HEK293 (cell line): ENCODE data around the gene CNTNAP5.

Experiments
- CTCF ChIA-PET: fragments of 350-600 bp; formaldehyde crosslinking; extraction: SDS; loops from one replicate; lab custom pipeline; 2021; ENCODE audit warnings: antibody characterized with exemption; lab: Yijun Ruan, JAX
- POLR2A ChIA-PET: fragments of 300-600 bp; formaldehyde crosslinking; extraction: SDS; loops from one replicate; lab custom pipeline; 2020; ENCODE audit warnings: antibody characterized with exemption, inconsistent platforms; lab: Yijun Ruan, JAX
- H3K27ac ChIP-seq: fragments of 200-500 bp; sonication (Bioruptor generic); 2 replicates; pipeline ENCODE4 v1.5.1; 2014; ENCODE audit warnings: low read depth, low read length, control low read depth, inconsistent platforms; ENCODE audit errors: extremely low read depth
- H3K36me3 ChIP-seq, 2 experiments: fragments of 200-500 bp in 1 of 2; sonication (Bioruptor generic) in 1 of 2; 1 replicate in 1 of 2; 2 replicates in 1 of 2; pipeline ENCODE4 v1.5.1; 2014 to 2017; ENCODE audit warnings: inconsistent platforms in 2 of 2, low read length in 2 of 2; ENCODE audit not compliant: control insufficient read depth in 2 of 2, insufficient read depth in 1 of 2
- H3K4me1 ChIP-seq: fragments of 200-500 bp; sonication (Bioruptor generic); 2 replicates; pipeline ENCODE4 v1.5.1; 2014; ENCODE audit warnings: mild to moderate bottlenecking, low read length, inconsistent platforms; ENCODE audit not compliant: control insufficient read depth, insufficient read depth
- H3K4me3 ChIP-seq: 2 replicates; pipeline ENCODE4 v1.5.1; 2011; ENCODE audit warnings: low read depth, mild to moderate bottlenecking, control low read depth, low read length, moderate library complexity
- H3K9me3 ChIP-seq: fragments of 200-500 bp; sonication (Bioruptor generic); 2 replicates; pipeline ENCODE4 v1.5.1; 2014; ENCODE audit warnings: low read depth, low read length, inconsistent platforms; ENCODE audit not compliant: control insufficient read depth, insufficient read depth
- KLF16 ChIP-seq: fragments of 450-650 bp; formaldehyde crosslinking; IDR thresholded peaks from 2 replicates; pipeline ENCODE4 v1.5.1; 2017; ENCODE audit warnings: missing biosample characterization, missing genetic modification characterization
- ZBTB21 ChIP-seq: fragments of 450-650 bp; formaldehyde crosslinking; IDR thresholded peaks from 2 replicates; pipeline ENCODE4 v1.5.1; 2017; ENCODE audit warnings: missing biosample characterization, missing genetic modification characterization
- ZBTB8A ChIP-seq: fragments of 450-650 bp; formaldehyde crosslinking; IDR thresholded peaks from 2 replicates; pipeline ENCODE4 v1.5.1; 2016; ENCODE audit warnings: missing biosample characterization, missing genetic modification characterization
- ZFHX2 ChIP-seq: fragments of 450-650 bp; formaldehyde crosslinking; conservative IDR thresholded peaks from 2 replicates; pipeline ENCODE4 v1.5.1; 2016; ENCODE audit warnings: missing biosample characterization, missing genetic modification characterization
- ZNF175 ChIP-seq: fragments of 450-650 bp; formaldehyde crosslinking; IDR thresholded peaks from 2 replicates; pipeline ENCODE4 v1.5.1; 2016; ENCODE audit warnings: missing biosample characterization, missing genetic modification characterization
- ZNF37A ChIP-seq: fragments of 450-650 bp; IDR thresholded peaks from 2 replicates; pipeline ENCODE4 v1.5.1; 2018; ENCODE audit warnings: missing biosample characterization, missing genetic modification characterization
- ZNF404 ChIP-seq: fragments of 450-650 bp; formaldehyde crosslinking; IDR thresholded peaks from 2 replicates; pipeline ENCODE4 v1.5.1; 2017; ENCODE audit warnings: missing biosample characterization, missing genetic modification characterization
- ZNF423 ChIP-seq: fragments of 450-650 bp; formaldehyde crosslinking; IDR thresholded peaks from 2 replicates; pipeline ENCODE4 v1.5.1; 2016; ENCODE audit warnings: missing biosample characterization, missing genetic modification characterization
- ZNF561 ChIP-seq: fragments of 450-650 bp; IDR thresholded peaks from 2 replicates; pipeline ENCODE4 v1.5.1; 2018; ENCODE audit warnings: missing biosample characterization, missing genetic modification characterization, borderline replicate concordance
- ZNF664 ChIP-seq: fragments of 450-650 bp; formaldehyde crosslinking; IDR thresholded peaks from 2 replicates; pipeline ENCODE4 v1.5.1; 2016; ENCODE audit warnings: missing biosample characterization, missing genetic modification characterization
- ZNF777 ChIP-seq: fragments of 450-650 bp; formaldehyde crosslinking; IDR thresholded peaks from 2 replicates; pipeline ENCODE4 v1.5.1; 2017; ENCODE audit warnings: missing biosample characterization, missing genetic modification characterization, borderline replicate concordance
- TF ChIP-seq, protein P1 (sequence below): fragments of 450-650 bp; formaldehyde crosslinking; IDR thresholded peaks from 2 replicates; pipeline ENCODE4 v1.5.1; 2016; ENCODE audit warnings: missing biosample characterization, missing genetic modification characterization
- TF ChIP-seq, protein P2 (sequence below): fragments of 450-650 bp; formaldehyde crosslinking; IDR thresholded peaks from 2 replicates; pipeline ENCODE4 v1.5.0; 2017; ENCODE audit warnings: missing biosample characterization, missing genetic modification characterization, borderline replicate concordance
- TF ChIP-seq, protein P3 (sequence below): fragments of 450-650 bp; formaldehyde crosslinking; optimal IDR thresholded peaks from 2 replicates; pipeline ENCODE3; 2016; ENCODE audit warnings: missing biosample characterization, mild to moderate bottlenecking, missing genetic modification characterization
- TF ChIP-seq, protein P4 (sequence below): fragments of 450-650 bp; formaldehyde crosslinking; IDR thresholded peaks from 2 replicates; pipeline ENCODE4 v1.5.1; 2016; ENCODE audit warnings: missing biosample characterization, missing genetic modification characterization, borderline replicate concordance
- TF ChIP-seq, protein P5 (sequence below): fragments of 450-650 bp; formaldehyde crosslinking; IDR thresholded peaks from 2 replicates; pipeline ENCODE4 v1.5.1; 2016; ENCODE audit warnings: missing biosample characterization, missing genetic modification characterization, low read depth

The CNTNAP5 gene

DNA sequence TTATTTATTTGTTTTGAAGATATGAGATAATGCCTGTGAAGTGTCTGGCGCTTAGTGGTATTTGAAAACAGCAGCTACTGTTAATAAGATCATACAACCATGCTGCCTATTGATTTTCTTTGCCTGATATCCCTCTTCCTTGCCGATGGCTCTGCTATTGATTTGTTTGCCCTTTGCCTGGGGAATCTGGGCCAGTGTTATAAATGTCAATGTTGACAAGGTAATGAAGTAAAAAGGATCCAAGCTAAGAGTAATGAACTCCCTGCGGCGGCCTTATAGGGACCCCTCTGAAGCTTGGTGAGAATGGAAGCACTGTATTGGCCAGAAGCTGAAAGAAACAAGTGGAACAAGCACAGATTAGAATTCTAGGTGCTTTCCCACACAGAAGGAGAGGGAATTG lies 854.6 kb downstream of the CNTNAP5 start:
- CTCF ChIA-PET: no interaction called here
- H3K27ac ChIP-seq: no peak overlapping the region
- no peaks in the 10 kb centered on the region for H3K9me3 ChIP-seq
- H3K4me3 ChIP-seq: no peak overlapping the region
- H3K36me3 ChIP-seq: no peaks in the 10 kb centered on the region
- no peaks in the 10 kb centered on the region for H3K4me1 ChIP-seq
- POLR2A ChIA-PET: no interaction called here
- TF ChIP-seq ZBTB8A (tag by site-specific recombination): no peak
- no peak for TF ChIP-seq KLF16 (tag by site-specific recombination)
- no peak for TF ChIP-seq ZNF175 (tag by site-specific recombination)
- TF ChIP-seq ZNF561 (tag by site-specific recombination): no peak
- no peak for TF ChIP-seq ZNF37A (tag by site-specific recombination)
- no peak for TF ChIP-seq ZNF404 (tag by site-specific recombination)
- TF ChIP-seq, protein P1, sequence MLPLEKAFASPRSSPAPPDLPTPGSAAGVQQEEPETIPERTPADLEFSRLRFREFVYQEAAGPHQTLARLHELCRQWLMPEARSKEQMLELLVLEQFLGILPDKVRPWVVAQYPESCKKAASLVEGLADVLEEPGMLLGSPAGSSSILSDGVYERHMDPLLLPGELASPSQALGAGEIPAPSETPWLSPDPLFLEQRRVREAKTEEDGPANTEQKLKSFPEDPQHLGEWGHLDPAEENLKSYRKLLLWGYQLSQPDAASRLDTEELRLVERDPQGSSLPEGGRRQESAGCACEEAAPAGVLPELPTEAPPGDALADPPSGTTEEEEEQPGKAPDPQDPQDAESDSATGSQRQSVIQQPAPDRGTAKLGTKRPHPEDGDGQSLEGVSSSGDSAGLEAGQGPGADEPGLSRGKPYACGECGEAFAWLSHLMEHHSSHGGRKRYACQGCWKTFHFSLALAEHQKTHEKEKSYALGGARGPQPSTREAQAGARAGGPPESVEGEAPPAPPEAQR (tag by site-specific recombination): no peak
- TF ChIP-seq, protein P2, sequence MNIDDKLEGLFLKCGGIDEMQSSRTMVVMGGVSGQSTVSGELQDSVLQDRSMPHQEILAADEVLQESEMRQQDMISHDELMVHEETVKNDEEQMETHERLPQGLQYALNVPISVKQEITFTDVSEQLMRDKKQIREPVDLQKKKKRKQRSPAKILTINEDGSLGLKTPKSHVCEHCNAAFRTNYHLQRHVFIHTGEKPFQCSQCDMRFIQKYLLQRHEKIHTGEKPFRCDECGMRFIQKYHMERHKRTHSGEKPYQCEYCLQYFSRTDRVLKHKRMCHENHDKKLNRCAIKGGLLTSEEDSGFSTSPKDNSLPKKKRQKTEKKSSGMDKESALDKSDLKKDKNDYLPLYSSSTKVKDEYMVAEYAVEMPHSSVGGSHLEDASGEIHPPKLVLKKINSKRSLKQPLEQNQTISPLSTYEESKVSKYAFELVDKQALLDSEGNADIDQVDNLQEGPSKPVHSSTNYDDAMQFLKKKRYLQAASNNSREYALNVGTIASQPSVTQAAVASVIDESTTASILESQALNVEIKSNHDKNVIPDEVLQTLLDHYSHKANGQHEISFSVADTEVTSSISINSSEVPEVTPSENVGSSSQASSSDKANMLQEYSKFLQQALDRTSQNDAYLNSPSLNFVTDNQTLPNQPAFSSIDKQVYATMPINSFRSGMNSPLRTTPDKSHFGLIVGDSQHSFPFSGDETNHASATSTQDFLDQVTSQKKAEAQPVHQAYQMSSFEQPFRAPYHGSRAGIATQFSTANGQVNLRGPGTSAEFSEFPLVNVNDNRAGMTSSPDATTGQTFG (tag by site-specific recombination): no peak
- TF ChIP-seq ZNF664 (tag by site-specific recombination): no peak
- TF ChIP-seq ZNF423 (tag by site-specific recombination): no peak
- TF ChIP-seq ZNF777: no peak
- TF ChIP-seq, protein P3, sequence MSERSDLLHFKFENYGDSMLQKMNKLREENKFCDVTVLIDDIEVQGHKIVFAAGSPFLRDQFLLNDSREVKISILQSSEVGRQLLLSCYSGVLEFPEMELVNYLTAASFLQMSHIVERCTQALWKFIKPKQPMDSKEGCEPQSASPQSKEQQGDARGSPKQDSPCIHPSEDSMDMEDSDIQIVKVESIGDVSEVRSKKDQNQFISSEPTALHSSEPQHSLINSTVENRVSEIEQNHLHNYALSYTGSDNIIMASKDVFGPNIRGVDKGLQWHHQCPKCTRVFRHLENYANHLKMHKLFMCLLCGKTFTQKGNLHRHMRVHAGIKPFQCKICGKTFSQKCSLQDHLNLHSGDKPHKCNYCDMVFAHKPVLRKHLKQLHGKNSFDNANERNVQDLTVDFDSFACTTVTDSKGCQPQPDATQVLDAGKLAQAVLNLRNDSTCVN: no peak
- TF ChIP-seq, protein P4, sequence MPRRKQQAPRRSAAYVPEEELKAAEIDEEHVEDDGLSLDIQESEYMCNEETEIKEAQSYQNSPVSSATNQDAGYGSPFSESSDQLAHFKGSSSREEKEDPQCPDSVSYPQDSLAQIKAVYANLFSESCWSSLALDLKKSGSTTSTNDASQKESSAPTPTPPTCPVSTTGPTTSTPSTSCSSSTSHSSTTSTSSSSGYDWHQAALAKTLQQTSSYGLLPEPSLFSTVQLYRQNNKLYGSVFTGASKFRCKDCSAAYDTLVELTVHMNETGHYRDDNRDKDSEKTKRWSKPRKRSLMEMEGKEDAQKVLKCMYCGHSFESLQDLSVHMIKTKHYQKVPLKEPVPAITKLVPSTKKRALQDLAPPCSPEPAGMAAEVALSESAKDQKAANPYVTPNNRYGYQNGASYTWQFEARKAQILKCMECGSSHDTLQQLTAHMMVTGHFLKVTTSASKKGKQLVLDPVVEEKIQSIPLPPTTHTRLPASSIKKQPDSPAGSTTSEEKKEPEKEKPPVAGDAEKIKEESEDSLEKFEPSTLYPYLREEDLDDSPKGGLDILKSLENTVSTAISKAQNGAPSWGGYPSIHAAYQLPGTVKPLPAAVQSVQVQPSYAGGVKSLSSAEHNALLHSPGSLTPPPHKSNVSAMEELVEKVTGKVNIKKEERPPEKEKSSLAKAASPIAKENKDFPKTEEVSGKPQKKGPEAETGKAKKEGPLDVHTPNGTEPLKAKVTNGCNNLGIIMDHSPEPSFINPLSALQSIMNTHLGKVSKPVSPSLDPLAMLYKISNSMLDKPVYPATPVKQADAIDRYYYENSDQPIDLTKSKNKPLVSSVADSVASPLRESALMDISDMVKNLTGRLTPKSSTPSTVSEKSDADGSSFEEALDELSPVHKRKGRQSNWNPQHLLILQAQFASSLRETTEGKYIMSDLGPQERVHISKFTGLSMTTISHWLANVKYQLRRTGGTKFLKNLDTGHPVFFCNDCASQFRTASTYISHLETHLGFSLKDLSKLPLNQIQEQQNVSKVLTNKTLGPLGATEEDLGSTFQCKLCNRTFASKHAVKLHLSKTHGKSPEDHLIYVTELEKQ (tag by site-specific recombination): no peak
- TF ChIP-seq, protein P5, sequence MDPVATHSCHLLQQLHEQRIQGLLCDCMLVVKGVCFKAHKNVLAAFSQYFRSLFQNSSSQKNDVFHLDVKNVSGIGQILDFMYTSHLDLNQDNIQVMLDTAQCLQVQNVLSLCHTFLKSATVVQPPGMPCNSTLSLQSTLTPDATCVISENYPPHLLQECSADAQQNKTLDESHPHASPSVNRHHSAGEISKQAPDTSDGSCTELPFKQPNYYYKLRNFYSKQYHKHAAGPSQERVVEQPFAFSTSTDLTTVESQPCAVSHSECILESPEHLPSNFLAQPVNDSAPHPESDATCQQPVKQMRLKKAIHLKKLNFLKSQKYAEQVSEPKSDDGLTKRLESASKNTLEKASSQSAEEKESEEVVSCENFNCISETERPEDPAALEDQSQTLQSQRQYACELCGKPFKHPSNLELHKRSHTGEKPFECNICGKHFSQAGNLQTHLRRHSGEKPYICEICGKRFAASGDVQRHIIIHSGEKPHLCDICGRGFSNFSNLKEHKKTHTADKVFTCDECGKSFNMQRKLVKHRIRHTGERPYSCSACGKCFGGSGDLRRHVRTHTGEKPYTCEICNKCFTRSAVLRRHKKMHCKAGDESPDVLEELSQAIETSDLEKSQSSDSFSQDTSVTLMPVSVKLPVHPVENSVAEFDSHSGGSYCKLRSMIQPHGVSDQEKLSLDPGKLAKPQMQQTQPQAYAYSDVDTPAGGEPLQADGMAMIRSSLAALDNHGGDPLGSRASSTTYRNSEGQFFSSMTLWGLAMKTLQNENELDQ (tag by site-specific recombination): no peak
- no peak for TF ChIP-seq ZBTB21 (tag by site-specific recombination)
- TF ChIP-seq ZFHX2: no peak
